HG02943 (cell line): Measurements from ENCODE around the gene RNU6-1.

Source experiments
- ATAC-seq: cut with Tn5 transposase; IDR thresholded peaks from one replicate; pipeline ENCODE4 v1.9.1; 2021; ENCODE audit warnings: mild to moderate bottlenecking, low read depth, moderate library complexity; ENCODE audit not compliant: unreplicated experiment

RNU6-1 gene

GRCh38 chr15:67822537-67823313 lies 17.1 kb downstream of the RNU6-1 start:
- ATAC-seq = no peak

GRCh38 chr15:67821784-67822440 lies 17.9 kb downstream of the RNU6-1 start:
- ATAC-seq = no peak

DNA sequence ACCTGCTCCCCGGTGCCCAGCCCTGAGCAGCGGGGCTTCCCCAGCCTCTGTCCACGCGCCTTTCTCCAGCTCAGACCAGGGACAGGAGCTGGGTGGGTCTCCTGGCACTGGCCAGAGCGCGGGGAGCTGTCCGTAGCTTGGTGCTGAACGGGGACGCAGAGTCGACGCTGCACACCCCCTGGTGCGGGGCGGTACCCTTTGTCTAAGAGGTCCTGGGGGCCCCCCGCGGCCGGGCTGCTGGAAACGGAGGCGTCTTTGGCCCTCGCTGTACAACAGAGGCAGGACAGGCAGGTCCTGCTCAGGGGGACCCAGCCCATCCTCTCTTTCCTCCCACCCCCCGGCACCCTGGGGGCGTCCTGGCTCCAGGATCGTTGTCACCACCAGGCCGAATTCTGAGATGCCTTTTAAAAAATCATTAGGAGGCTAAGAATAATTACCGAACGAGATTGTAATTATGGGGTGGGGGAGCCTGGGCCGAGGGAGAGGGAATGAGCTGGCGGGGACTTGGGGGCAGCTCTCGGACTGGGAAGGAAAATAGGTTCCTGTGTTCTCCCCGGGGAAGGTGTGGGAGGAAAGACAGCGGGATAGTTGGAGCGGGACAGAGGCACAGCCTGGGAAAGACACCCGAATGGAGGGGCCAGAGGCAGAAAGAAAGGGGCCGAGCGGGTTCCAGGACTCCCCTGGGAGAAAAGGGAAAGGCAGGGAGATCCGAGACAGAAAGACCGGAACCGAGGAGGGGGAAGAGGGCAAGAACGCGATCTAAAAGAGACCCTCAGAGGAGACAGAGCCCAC lies 18.7 kb downstream of the RNU6-1 start:
- ATAC-seq = no peak

DNA sequence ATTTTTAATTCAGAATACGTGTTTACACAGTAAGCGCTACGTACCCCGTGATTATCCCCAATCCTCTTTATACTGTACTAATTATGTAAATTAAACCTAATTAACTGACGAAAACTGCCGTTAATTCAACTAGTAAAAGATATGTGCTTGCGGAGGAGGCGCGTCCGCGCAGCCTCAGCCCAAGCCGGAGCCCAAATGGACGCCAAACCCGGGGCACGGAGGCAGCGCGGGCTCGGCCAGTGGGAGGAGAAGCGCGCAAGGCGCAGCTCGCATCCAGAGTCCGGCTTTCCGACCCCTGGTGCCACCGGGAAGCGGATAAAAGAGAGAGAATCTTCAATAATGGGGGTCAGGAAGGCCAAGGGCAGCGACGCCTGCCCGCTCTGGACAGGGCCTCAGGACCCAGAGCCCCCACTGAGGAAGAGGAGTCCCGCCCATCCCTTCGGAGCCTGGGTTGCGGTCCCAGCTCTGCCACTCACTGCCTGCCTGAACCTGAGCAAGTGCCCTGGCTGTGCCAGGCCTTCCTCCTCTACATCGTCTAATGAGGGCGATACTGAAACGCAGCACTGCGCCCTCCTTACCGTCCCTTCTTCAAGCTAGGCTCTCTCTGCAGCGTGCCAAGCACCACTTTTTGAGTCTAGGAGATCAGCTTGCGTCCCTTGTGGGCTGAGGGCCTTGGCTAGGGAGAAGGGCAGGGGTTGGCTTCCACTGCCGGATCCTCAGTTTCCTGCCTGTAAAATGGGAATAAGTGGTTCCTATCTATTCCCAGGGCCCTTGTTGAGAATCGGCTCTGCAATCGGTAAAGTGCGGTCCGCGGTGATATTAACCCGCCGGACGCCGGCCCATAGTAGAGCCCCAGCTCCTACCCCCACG lies 19.5 kb downstream of the RNU6-1 start:
- ATAC-seq = no peak

DNA sequence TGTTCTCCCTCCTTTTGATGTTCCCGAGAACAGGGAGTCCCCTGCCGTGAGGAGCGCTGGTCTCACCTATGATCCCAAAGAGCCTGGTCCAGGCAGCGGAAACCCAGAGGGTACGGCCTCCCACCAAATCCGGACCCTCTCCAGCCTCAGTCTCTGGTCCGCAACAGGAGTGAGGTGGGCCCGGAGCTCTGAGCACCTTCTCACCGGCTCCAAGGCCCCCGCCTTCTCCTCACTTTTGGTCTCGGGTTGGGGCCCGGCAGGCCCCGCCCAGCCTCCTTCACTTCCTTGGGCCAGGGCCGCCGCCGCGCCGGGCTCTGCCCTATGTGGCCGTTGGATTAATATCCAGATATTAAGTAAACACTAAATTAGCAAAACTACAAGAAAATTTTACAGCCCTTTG lies 20.2 kb downstream of the RNU6-1 start:
- no peak for ATAC-seq

- no peak for ATAC-seq
Measured at GRCh38 chr15:67818464-67818863, 21.4 kb downstream of the RNU6-1 start.

DNA sequence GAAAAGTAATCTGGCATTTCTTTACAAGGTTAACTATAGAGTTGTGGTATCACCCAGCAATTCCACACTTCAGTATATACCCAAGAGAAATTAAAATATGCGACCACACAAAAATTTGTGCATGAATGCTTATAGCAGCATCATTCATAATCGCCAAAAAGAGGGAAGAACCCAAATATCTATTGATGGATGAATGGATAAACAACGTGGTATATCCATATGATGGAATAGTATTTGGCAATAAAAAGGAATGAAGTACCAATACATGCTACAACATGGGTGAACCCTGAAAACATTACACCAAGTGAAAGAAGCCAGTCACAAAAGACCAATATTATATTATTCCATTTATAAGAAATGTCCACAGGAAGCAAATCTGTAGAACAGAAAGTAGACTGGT lies 23.2 kb downstream of the RNU6-1 start:
- ATAC-seq = no peak

- no peak for ATAC-seq
Measured at GRCh38 chr15:67815036-67815592, 24.7 kb downstream of the RNU6-1 start.

GRCh38 chr15:67813104-67813634 lies 26.7 kb downstream of the RNU6-1 start:
- no peak for ATAC-seq

- no peak for ATAC-seq
Measured at GRCh38 chr15:67812241-67812644, 27.6 kb downstream of the RNU6-1 start.

GRCh38 chr15:67809866-67810265 lies 30.0 kb downstream of the RNU6-1 start:
- no peak for ATAC-seq

- ATAC-seq = no peak
Measured at GRCh38 chr15:67809441-67809840, 30.4 kb downstream of the RNU6-1 start.

DNA sequence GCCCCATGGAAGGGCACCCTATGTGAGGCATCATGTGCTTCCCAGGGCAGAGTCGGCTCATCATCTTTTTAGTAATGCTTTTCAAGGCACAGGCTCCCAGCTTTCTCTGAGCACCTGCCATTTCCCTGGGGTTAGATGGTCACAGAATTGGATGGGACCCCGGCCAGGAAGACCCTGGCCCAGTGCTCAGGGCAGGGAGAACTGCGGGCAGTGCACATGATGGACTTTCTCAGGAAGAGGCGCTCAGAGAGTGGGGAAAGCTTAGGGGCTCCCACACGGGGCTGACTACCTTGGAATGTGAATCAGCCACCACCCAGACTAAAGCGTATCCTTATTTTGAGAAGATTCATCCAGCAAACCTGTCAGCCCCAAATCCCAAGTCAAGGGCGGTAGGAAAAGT lies 31.0 kb downstream of the RNU6-1 start:
- ATAC-seq = no peak

DNA sequence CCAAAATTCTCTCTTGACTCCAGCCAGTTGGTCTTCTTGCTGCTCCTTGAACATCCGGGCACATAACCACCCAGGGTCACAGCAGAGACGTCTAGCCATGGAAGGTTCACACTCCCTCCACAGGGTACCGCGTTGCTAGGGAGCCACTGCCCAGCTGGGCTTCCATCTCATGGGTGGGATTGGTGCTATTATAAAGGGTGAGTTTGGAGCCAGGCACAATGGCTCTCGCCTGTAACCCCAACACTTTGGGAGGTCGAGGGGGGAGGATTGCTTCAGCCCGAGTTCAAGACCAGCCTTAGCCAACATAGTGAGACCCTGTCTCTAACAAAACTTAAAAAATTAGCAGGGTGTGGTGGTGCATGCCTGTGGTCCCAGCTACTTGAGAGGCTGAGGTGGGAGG lies 32.0 kb downstream of the RNU6-1 start:
- ATAC-seq = no peak

DNA sequence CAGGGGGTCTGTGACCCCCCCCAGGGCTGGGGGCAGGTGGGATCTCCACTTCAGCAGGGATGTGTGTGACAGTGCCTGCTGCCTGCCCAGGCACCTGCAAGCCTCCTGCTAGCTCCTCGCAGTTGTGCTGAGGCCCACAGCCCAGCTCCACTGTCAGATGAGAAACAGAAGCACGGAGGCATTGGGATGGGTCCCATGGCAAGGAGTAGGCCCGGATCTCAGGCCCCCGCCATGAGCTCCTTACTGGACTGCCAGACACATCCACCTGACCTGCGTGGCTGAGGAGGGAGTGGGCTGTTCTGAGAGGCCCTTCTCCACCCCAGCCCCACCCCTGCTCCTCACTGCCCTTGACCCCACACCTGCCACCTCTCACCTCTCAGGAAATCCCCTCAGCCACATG lies 32.7 kb downstream of the RNU6-1 start:
- no peak for ATAC-seq

DNA sequence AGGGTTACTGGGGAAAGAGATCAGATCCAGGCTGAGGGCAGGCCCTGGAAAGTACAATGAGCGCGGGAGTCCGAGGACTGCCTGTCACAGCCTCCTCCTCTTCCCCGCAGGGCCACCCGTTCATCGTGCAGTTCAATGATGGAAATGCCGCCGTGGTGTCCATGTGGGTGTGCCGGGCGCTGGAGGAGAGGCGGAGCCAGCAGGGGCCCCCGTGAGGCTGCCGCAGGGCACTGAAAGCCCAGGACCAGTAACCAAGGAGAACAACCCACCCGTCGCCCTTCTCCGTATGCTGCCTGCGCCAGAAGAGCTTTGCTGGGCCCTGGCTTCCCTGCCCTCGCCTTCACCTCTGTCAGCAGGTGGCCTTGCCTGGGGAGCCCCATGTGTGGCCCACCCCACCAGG lies 33.3 kb downstream of the RNU6-1 start:
- ATAC-seq = no peak

DNA sequence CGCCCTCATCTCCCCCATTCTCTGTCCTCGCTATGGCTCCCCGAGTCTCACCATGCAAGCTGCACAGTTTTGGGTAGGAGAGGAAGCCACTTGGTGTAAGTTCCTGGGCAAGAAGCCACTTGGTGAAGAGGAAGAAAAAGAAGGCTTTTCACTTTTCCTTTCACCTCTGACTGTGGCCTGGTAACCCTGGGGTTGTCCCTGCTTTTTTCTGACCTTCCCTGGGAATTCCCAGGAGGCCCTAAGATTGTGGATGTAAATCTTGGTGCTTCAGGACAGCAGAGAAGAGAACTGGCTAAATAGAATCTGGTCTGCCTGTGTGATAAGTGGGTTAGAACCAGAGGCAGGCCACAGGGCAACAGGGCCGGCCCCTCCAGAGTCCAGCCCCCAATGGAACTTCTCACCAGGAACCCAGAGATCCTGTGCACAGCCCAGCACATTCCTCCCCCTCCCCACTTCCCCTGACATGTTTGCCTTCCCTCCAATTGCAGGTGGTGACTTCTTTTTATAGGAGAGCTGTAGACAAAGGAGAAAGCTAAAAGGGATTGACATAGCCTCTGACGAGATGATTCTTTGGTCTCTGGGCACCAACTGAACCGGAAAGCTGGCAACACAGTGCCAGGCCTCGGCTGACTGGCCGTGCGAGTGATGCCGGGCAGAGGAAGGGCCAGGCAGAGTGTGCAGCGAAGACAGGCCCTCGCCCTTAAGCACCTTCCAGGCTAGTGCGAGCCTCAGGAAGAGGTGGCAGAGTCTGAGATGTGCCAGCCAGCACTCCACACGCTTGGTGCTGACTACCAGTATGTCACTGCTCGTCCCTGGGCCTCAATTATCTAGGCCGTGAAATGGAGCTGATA lies 34.0 kb downstream of the RNU6-1 start:
- ATAC-seq = no peak

DNA sequence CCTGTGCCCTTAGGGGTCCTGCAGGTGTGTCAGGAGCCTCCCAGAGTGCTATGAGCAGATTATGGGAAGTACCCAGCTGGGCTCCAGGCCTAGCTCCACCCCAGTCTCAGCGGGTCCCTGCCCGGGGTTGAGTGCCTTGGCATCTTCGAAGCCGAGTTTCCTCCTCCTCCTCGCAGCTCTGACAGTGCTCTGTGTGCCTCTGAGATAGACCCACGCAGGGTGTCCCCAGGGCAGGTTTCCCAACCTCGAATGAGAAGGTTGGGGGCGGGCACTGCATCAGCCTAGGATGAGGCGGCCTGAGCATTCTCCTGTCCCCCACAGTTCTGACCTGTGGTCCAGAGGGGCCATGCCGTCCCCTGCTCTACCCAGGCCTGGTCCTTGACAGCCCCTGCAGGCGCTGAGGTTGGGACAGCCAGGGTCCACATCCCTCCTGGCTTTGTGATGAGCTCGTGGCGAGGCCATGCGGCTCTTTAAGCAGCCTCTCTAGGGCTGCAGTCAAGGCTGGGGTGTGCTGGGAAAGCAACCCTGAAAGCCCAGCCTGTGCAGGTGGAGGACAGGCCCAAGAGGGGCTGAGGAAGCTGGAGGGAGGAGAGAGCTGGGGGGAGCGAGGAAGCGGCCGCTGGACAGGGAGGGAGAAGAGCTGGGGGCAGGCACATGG lies 34.7 kb downstream of the RNU6-1 start:
- no peak for ATAC-seq
